ENCODE results near the gene GPR137. TPM values are rescaled to one million over a fixed set of nuclear protein-coding genes. Genes with fewer than 3 reads are reported as not detected.

The GPR137 gene
- total and polyA plus RNA-seq, 2 experiments from 2014 or later: 16.3 to 32.5 TPM

- 0 out of 2 replicates have a peak, but pooled peaks cover 8% of the 10 kb centered on the region for H3K4me1 ChIP-seq (ENCODE audit: insufficient read depth)
- Mint-ChIP-seq H3K9me3 (peaks cover 3% of the 10 kb centered on the region; the same call in 2 of the 3 replicates), H3K27ac (no peak overlapping the region), H3K27me3 (ENCODE audit: insufficient read depth, low read depth, poor library complexity) (peaks cover 20% of the 10 kb centered on the region), H3K4me1 (peaks cover 19% of the 10 kb centered on the region), H3K4me3 (no peak overlapping the region; the same call in 2 of the 3 replicates), H3K36me3 (ENCODE audit: low read depth) (peaks cover 52% of the 10 kb centered on the region)
- H3K79me2 ChIP-seq (replicated peaks; ENCODE audit: insufficient read depth): no peaks in the 10 kb centered on the region
- no peak overlapping the region for H3K4me3 ChIP-seq
- H3K27me3 ChIP-seq (ENCODE audit: insufficient read depth): no peaks in the 10 kb centered on the region
- peaks cover 25% of the 10 kb centered on the region for H3F3A ChIP-seq (replicated peaks; ENCODE audit: low read depth)
- no peak for DNase-seq (ENCODE audit: low spot score)
- ATAC-seq: no peak
- H3K4me2 ChIP-seq: no peak overlapping the region
- no peaks in the 10 kb centered on the region for H3K9me2 ChIP-seq (ENCODE audit: insufficient read depth)
- no peaks in the 10 kb centered on the region for H4K20me1 ChIP-seq (replicated peaks; ENCODE audit: insufficient read depth)
- no peaks in the 10 kb centered on the region; the same call in 1 of the 2 replicates for H3K36me3 ChIP-seq (ENCODE audit: insufficient read depth)
- TF ChIP-seq REST (IDR thresholded peaks at IDR 0.05; ENCODE audit: unreplicated experiment): no peak
- TF ChIP-seq, protein P1, sequence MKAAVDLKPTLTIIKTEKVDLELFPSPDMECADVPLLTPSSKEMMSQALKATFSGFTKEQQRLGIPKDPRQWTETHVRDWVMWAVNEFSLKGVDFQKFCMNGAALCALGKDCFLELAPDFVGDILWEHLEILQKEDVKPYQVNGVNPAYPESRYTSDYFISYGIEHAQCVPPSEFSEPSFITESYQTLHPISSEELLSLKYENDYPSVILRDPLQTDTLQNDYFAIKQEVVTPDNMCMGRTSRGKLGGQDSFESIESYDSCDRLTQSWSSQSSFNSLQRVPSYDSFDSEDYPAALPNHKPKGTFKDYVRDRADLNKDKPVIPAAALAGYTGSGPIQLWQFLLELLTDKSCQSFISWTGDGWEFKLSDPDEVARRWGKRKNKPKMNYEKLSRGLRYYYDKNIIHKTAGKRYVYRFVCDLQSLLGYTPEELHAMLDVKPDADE (IDR thresholded peaks at IDR 0.05): no peak
- no peak for TF ChIP-seq POLR2AphosphoS5 (IDR thresholded peaks at IDR 0.05; ENCODE audit: low read depth)
- no peak for TF ChIP-seq STAT1 (IDR thresholded peaks at IDR 0.05; ENCODE audit: unreplicated experiment)
- no peak for TF ChIP-seq ZNF331 (CRISPR knock-in tag; IDR thresholded peaks at IDR 0.05; ENCODE audit: low read depth)
- TF ChIP-seq JUNB (IDR thresholded peaks at IDR 0.05; ENCODE audit: unreplicated experiment): no peak
- TF ChIP-seq EZH2 (IDR thresholded peaks at IDR 0.05; ENCODE audit: low read depth, unreplicated experiment): no peak
- TF ChIP-seq CTCF (conservative IDR thresholded peaks at IDR 0.05; ENCODE audit: low read depth in 2 of 2): no peak
- TF ChIP-seq ZNF114 (CRISPR knock-in tag; IDR thresholded peaks at IDR 0.05): no peak
- TF ChIP-seq NANOG (IDR thresholded peaks at IDR 0.05; ENCODE audit: borderline replicate concordance): no peak
- TF ChIP-seq ZNF462 (CRISPR knock-in tag; IDR thresholded peaks at IDR 0.05): no peak
- no peak for TF ChIP-seq CREB1 (CRISPR knock-in tag; IDR thresholded peaks at IDR 0.05; ENCODE audit: low read depth)
- TF ChIP-seq EZH2phosphoT487 (IDR thresholded peaks at IDR 0.05; ENCODE audit: unreplicated experiment): no peak
- H3K27ac ChIP-seq (ENCODE audit: low read depth): no peak overlapping the region
- no peak overlapping the region for H2AFZ ChIP-seq
These were observed 19.3 kb upstream of the GPR137 start for GRCh38 chr11:64266339-64266738.

All from GM23338 (cell line).